NT2/D1 (cell line): ENCODE measurements around the gene COA1.

Experiments
- SUZ12 ChIP-seq: IDR thresholded peaks from 2 replicates; pipeline ENCODE4 v1.6.1; 2011; ENCODE audit not compliant: insufficient read length, insufficient read depth; ENCODE audit errors: extremely low read depth
- YY1 ChIP-seq: IDR thresholded peaks from 2 replicates; pipeline ENCODE4 v1.6.1; 2011; ENCODE audit not compliant: insufficient read length, insufficient read depth

GRCh38 chr7:43590862-43591557 lies 138.3 kb downstream of the COA1 start:
- TF ChIP-seq YY1, result no peak
- no peak for TF ChIP-seq SUZ12
